Kidney (tissue), 14 donors: ENCODE measurements around the gene SLC34A3. TPM values are rescaled to one million over a fixed set of nuclear protein-coding genes. Genes with fewer than 3 reads are reported as not detected.

Source experiments
- DNase-seq, 5 donors: peaks; one replicate each; pipeline ENCODE4 v3.0.0-alpha.2; 2013 to 2020
- FAIRE-seq: peaks from 2 replicates; lab custom pipeline; 2012; peaks lifted over from hg19 to GRCh38; lab: Jason Lieb, UNC
- H3K27ac ChIP-seq, 2 donors: one replicate each; pipeline ENCODE4 v1.7.0; 2013; ENCODE audit warnings: low read depth in 2 of 2, low read length in 2 of 2, inconsistent platforms in 1 of 2
- H3K27me3 ChIP-seq: one replicate; pipeline ENCODE4 v1.7.1; 2013; ENCODE audit warnings: low read length, inconsistent platforms; ENCODE audit not compliant: control insufficient read depth, insufficient read depth
- H3K36me3 ChIP-seq, 3 donors: one replicate each; pipeline versions ENCODE4 v1.7.0 to v1.7.1; 2013; ENCODE audit warnings: low read length in 3 of 3, control low read depth in 1 of 3, inconsistent platforms in 1 of 3; ENCODE audit not compliant: insufficient read depth in 3 of 3, control insufficient read depth in 2 of 3
- H3K4me1 ChIP-seq, 3 donors: one replicate each; pipeline versions ENCODE4 v1.7.0 to v1.7.1; 2013; ENCODE audit warnings: low read length in 3 of 3, inconsistent platforms in 1 of 3, low read depth in 1 of 3; ENCODE audit not compliant: control insufficient read depth in 2 of 3, insufficient read depth in 2 of 3
- H3K4me3 ChIP-seq, 3 donors: one replicate each; pipeline versions ENCODE4 v1.7.0 to v1.8.1; 2013; ENCODE audit warnings: low read length in 3 of 3, control low read depth in 1 of 3, inconsistent platforms in 1 of 3
- H3K9ac ChIP-seq, 3 donors: one replicate each; pipeline versions ENCODE4 v1.7.0 to v1.7.1; 2013; ENCODE audit warnings: low read length in 3 of 3, control low read depth in 1 of 3, inconsistent platforms in 1 of 3
- H3K9me3 ChIP-seq, 3 donors: one replicate each; pipeline versions ENCODE4 v1.7.0 to v1.7.1; 2013; ENCODE audit warnings: low read length in 3 of 3, control low read depth in 1 of 3, inconsistent platforms in 1 of 3; ENCODE audit not compliant: control insufficient read depth in 2 of 3, insufficient read depth in 1 of 3
- CTCF ChIP-seq: IDR thresholded peaks from 3 replicates; pipeline ENCODE4 v1.5.1; 2012; ENCODE audit warnings: mild to moderate bottlenecking, moderate library complexity, borderline replicate concordance; ENCODE audit not compliant: insufficient read depth; ENCODE audit errors: extremely low read depth
- intact Hi-C: fragments of 100-400 bp; cut with DNase I; formaldehyde crosslinking; loops from one replicate; pipeline ENCODE4 v1.11.1; 2022
- polyA plus RNA-seq: library from polyadenylated mRNA; stranded (reverse); fragments of 350-450 nt; fragmentation: Illumina TruSeq; extraction: RNeasy Lipid Tissue Mini Kit (QIAGEN cat#74804); gene quantifications from one replicate; pipeline ENCODE4 v1.2.3, GENCODE V29; 2014; ENCODE audit warnings: low read depth, low replicate concordance; ENCODE audit not compliant: insufficient read depth
- total RNA-seq: library from RNA; stranded (reverse); fragmentation: NEBNext Ultra II Directional; extraction: Animal tissue kit (Norgen Biotek cat#: 25700); gene quantifications from one replicate; pipeline ENCODE4 v1.2.1, GENCODE V29; 2021
- donor health status: control.
- donor health status: control.
- donor health status: control.
- donor health status: control.
- donor health status: control.
- donor health status: DM: yes; HTN: yes; CAD: no.
- donor health status: Normal renal cell carcinoma (clear cell type).

The SLC34A3 gene
- total and polyA plus RNA-seq, 2 donors from 2014 or later = 0.13 to 36.0 TPM

GRCh38 chr9:137218754-137219271 lies 11.9 kb upstream of the SLC34A3 start:
- peaks cover 0 to 2% (median 0%) of the 10 kb centered on the region in 3 donors for H3K36me3 ChIP-seq
- H3K9me3 ChIP-seq = no peaks in the 10 kb centered on the region
- H3K9ac ChIP-seq = no peak overlapping the region
- H3K4me1 ChIP-seq = peaks cover 0 to 27% (median 0%) of the 10 kb centered on the region in 3 donors
- DNase-seq = no peak
- no peaks in the 10 kb centered on the region for H3K27me3 ChIP-seq
- no peak overlapping the region for H3K27ac ChIP-seq
- no peak for FAIRE-seq
- no peak for TF ChIP-seq CTCF
- H3K4me3 ChIP-seq = no peak overlapping the region
- intact Hi-C loops = no loop called here

- Histone ChIP-seq H3K4me3 (no peak overlapping the region), H3K27ac (no peak overlapping the region), H3K9ac (no peak overlapping the region), H3K9me3 (no peaks in the 10 kb centered on the region), H3K36me3 (no peaks in the 10 kb centered on the region), H3K27me3 (no peaks in the 10 kb centered on the region), H3K4me1 (peaks cover 0 to 30% (median 2%) of the 10 kb centered on the region in 3 donors)
- TF ChIP-seq CTCF = no peak
- intact Hi-C loops = no loop called here
- DNase-seq (no peak), FAIRE-seq (no peak)
Measured at GRCh38 chr9:137219757-137220316, 10.9 kb upstream of the SLC34A3 start.

- Histone ChIP-seq H3K27ac (no peak overlapping the region), H3K9me3 (no peaks in the 10 kb centered on the region), H3K4me3 (no peak overlapping the region), H3K4me1 (peaks cover 0 to 30% (median 2%) of the 10 kb centered on the region in 3 donors), H3K36me3 (no peaks in the 10 kb centered on the region), H3K27me3 (no peaks in the 10 kb centered on the region), H3K9ac (no peak overlapping the region)
- FAIRE-seq (no peak), DNase-seq (peak in 1 of 5 donors; percentile 63)
- no peak for TF ChIP-seq CTCF
- intact Hi-C loops = no loop called here
Measured at GRCh38 chr9:137220317-137221094, 10.2 kb upstream of the SLC34A3 start.
